ENCODE results near the gene COMMD2. TPM values are rescaled to one million over a fixed set of nuclear protein-coding genes. Genes with fewer than 3 reads are reported as not detected.

COMMD2 gene
- total RNA-seq, 3 donors from 2014 or later, result 41.3 to 44.5 (median 44.1) TPM

GRCh38 chr3:149772861-149773260 is 20.6 kb upstream of the COMMD2 start:
- no peaks in the 10 kb centered on the region for H3K4me1 Mint-ChIP-seq (ENCODE audit: low read depth)
- DNase-seq, result no peak
- H3K36me3 Mint-ChIP-seq (ENCODE audit: insufficient read depth), result no peaks in the 10 kb centered on the region
- H3K4me3 Mint-ChIP-seq, result no peak overlapping the region
- no peak for ATAC-seq
- H3K9me3 Mint-ChIP-seq, result no peaks in the 10 kb centered on the region
- H3K27me3 Mint-ChIP-seq (ENCODE audit: low read depth), result peaks cover 10% of the 10 kb centered on the region

GRCh38 chr3:149771652-149772271 is 19.5 kb upstream of the COMMD2 start:
- Mint-ChIP-seq H3K4me1 (ENCODE audit: low read depth) (no peaks in the 10 kb centered on the region), H3K27me3 (ENCODE audit: low read depth) (peaks cover 8% of the 10 kb centered on the region), H3K9me3 (no peaks in the 10 kb centered on the region), H3K36me3 (ENCODE audit: insufficient read depth) (no peaks in the 10 kb centered on the region), H3K4me3 (no peak overlapping the region)
- ATAC-seq (no peak), DNase-seq (peak; percentile 20)

- H3K27me3 Mint-ChIP-seq (ENCODE audit: low read depth), result peaks cover 13% of the 10 kb centered on the region
- DNase-seq (no peak), ATAC-seq (no peak)
- no peaks in the 10 kb centered on the region for H3K36me3 Mint-ChIP-seq (ENCODE audit: insufficient read depth)
- H3K9me3 Mint-ChIP-seq, result no peaks in the 10 kb centered on the region
- no peak overlapping the region for H3K4me3 Mint-ChIP-seq
- H3K4me1 Mint-ChIP-seq (ENCODE audit: low read depth), result no peaks in the 10 kb centered on the region
These were observed 18.0 kb upstream of the COMMD2 start for GRCh38 chr3:149770246-149770645.

GRCh38 chr3:149768704-149769103 is 16.4 kb upstream of the COMMD2 start:
- Mint-ChIP-seq H3K27me3 (ENCODE audit: low read depth) (peaks cover 21% of the 10 kb centered on the region), H3K4me1 (ENCODE audit: low read depth) (no peaks in the 10 kb centered on the region), H3K36me3 (ENCODE audit: insufficient read depth) (no peaks in the 10 kb centered on the region), H3K4me3 (no peak overlapping the region), H3K9me3 (no peaks in the 10 kb centered on the region)
- no peak for DNase-seq
- ATAC-seq, result no peak

- Mint-ChIP-seq H3K36me3 (ENCODE audit: insufficient read depth) (no peaks in the 10 kb centered on the region), H3K4me1 (ENCODE audit: low read depth) (no peaks in the 10 kb centered on the region), H3K4me3 (no peak overlapping the region), H3K27me3 (ENCODE audit: low read depth) (peaks cover 21% of the 10 kb centered on the region), H3K9me3 (no peaks in the 10 kb centered on the region)
- ATAC-seq (no peak), DNase-seq (no peak)
These were observed 15.4 kb upstream of the COMMD2 start for GRCh38 chr3:149767720-149768119.

DNA sequence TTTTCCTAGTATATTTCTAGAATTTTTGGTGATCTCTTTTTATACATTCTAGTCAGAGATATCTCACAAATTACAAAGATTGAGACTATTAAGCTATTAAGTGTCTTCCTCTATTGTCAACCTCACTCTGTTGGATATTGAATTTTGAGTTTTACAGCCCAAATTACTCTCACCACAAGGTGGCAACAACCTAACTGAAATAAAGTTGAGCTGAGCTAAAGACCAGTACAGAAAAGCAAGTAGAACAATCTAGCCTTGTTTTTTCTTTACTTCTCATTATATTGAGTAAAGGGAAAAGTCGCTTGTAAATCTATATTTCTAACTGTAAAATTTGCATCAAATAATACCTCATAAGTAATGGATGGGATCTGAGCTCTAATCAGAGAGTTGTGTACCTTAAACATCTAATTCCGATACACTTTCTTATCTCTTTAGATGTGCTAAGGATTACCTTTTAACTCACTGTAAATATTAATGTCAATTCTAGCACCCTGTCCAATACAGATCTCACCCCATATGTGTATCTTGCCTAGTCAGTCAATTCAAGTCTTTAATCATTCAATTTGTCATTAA is 13.6 kb upstream of the COMMD2 start:
- Mint-ChIP-seq H3K9me3 (no peaks in the 10 kb centered on the region), H3K36me3 (ENCODE audit: insufficient read depth) (no peaks in the 10 kb centered on the region), H3K4me1 (ENCODE audit: low read depth) (no peaks in the 10 kb centered on the region), H3K4me3 (no peak overlapping the region), H3K27me3 (ENCODE audit: low read depth) (peaks cover 19% of the 10 kb centered on the region)
- no peak for ATAC-seq
- no peak for DNase-seq

DNA sequence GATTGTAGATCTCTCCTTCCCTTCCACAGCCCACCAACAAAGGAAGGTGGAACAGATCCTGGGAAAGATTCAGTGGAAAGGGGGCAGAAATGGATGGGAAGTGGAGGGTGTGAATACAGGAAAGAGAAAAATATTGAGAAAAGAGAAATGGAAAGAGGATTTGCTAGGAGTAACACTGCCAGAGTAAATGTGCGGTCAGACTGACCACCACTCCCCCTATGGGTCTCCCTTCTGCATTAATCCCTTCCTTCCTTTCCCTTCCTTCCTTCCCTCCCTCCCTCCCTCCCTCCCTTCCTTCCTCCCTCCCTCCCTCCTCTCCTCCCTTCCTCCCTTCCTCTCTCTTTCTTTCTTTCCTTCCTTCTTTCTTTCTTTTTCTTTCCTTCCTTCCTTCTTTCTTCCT is 12.0 kb upstream of the COMMD2 start:
- ATAC-seq (no peak), DNase-seq (no peak)
- Mint-ChIP-seq H3K4me3 (no peak overlapping the region), H3K36me3 (ENCODE audit: insufficient read depth) (no peaks in the 10 kb centered on the region), H3K9me3 (no peaks in the 10 kb centered on the region), H3K4me1 (ENCODE audit: low read depth) (no peaks in the 10 kb centered on the region), H3K27me3 (ENCODE audit: low read depth) (peaks cover 24% of the 10 kb centered on the region)

- ATAC-seq (no peak), DNase-seq (no peak)
- Mint-ChIP-seq H3K9me3 (no peaks in the 10 kb centered on the region), H3K4me1 (ENCODE audit: low read depth) (no peaks in the 10 kb centered on the region), H3K36me3 (ENCODE audit: insufficient read depth) (no peaks in the 10 kb centered on the region), H3K27me3 (ENCODE audit: low read depth) (peaks cover 29% of the 10 kb centered on the region), H3K4me3 (no peak overlapping the region)
These were observed 11.4 kb upstream of the COMMD2 start for GRCh38 chr3:149763565-149764195.

GRCh38 chr3:149753717-149754116 is 1.4 kb upstream of the COMMD2 start:
- Mint-ChIP-seq H3K9me3 (no peaks in the 10 kb centered on the region), H3K27me3 (ENCODE audit: low read depth) (peaks cover 3% of the 10 kb centered on the region), H3K4me3 (peak overlapping the region; percentile 95), H3K4me1 (ENCODE audit: low read depth) (peaks cover 28% of the 10 kb centered on the region), H3K36me3 (ENCODE audit: insufficient read depth) (peaks cover 9% of the 10 kb centered on the region)
- ATAC-seq (no peak), DNase-seq (no peak)

- peak overlapping the region; percentile 95 for H3K4me3 Mint-ChIP-seq
- no peaks in the 10 kb centered on the region for H3K9me3 Mint-ChIP-seq
- peaks cover 19% of the 10 kb centered on the region for H3K36me3 Mint-ChIP-seq (ENCODE audit: insufficient read depth)
- peaks cover 3% of the 10 kb centered on the region for H3K27me3 Mint-ChIP-seq (ENCODE audit: low read depth)
- peak in 1 of 2 donors; percentile 8 for ATAC-seq
- DNase-seq, result no peak
- H3K4me1 Mint-ChIP-seq (ENCODE audit: low read depth), result peaks cover 28% of the 10 kb centered on the region
These were observed 473 bp upstream of the COMMD2 start for GRCh38 chr3:149752788-149753136.

DNA sequence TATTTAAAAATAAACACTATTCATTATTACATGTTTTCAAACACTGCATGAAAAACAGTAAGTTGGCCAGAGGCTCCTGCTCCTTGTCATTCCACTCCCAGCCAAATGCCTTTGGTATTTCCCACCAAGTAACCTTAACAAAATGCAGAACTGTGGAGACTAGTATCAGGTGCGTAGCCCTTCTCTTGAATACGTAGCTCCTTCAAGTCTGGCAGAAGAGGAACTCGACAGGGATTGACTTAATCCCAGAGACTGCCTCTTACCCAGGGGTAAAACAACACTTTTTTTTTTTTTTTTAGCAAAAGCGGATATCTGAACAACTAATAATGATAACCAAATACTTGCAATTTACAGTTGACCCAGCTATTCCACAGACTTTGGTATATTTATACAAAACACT is 738 bp downstream of the COMMD2 start:
- no peaks in the 10 kb centered on the region for H3K27me3 Mint-ChIP-seq (ENCODE audit: low read depth)

GRCh38 chr3:149744606-149745005 is 7.7 kb downstream of the COMMD2 start:
- peaks cover 48% of the 10 kb centered on the region for H3K36me3 Mint-ChIP-seq (ENCODE audit: insufficient read depth)

More for the DNA sequence above, 738 bp downstream of the COMMD2 start:
- Mint-ChIP-seq H3K36me3 (ENCODE audit: insufficient read depth) (peaks cover 26% of the 10 kb centered on the region), H3K9me3 (no peaks in the 10 kb centered on the region), H3K4me3 (peak overlapping the region; percentile 95), H3K4me1 (ENCODE audit: low read depth) (peaks cover 28% of the 10 kb centered on the region)
- ATAC-seq, result no peak
- no peak for DNase-seq

GRCh38 chr3:149744151-149744550 is 8.1 kb downstream of the COMMD2 start:
- no peaks in the 10 kb centered on the region for H3K9me3 Mint-ChIP-seq
- ATAC-seq (no peak), DNase-seq (no peak)
- peaks cover 11% of the 10 kb centered on the region for H3K4me1 Mint-ChIP-seq (ENCODE audit: low read depth)
- peaks cover 46% of the 10 kb centered on the region for H3K36me3 Mint-ChIP-seq (ENCODE audit: insufficient read depth)
- no peaks in the 10 kb centered on the region for H3K27me3 Mint-ChIP-seq (ENCODE audit: low read depth)
- no peak overlapping the region for H3K4me3 Mint-ChIP-seq

More at GRCh38 chr3:149744606-149745005, 7.7 kb downstream of the COMMD2 start:
- DNase-seq (no peak), ATAC-seq (no peak)
- Mint-ChIP-seq H3K4me3 (no peak overlapping the region), H3K27me3 (ENCODE audit: low read depth) (no peaks in the 10 kb centered on the region), H3K9me3 (no peaks in the 10 kb centered on the region), H3K4me1 (ENCODE audit: low read depth) (peaks cover 11% of the 10 kb centered on the region)

- no peak overlapping the region for H3K4me3 Mint-ChIP-seq
- H3K36me3 Mint-ChIP-seq (ENCODE audit: insufficient read depth), result peaks cover 19% of the 10 kb centered on the region
- H3K4me1 Mint-ChIP-seq (ENCODE audit: low read depth), result no peaks in the 10 kb centered on the region
- ATAC-seq (no peak), DNase-seq (no peak)
- H3K27me3 Mint-ChIP-seq (ENCODE audit: low read depth), result no peaks in the 10 kb centered on the region
- no peaks in the 10 kb centered on the region for H3K9me3 Mint-ChIP-seq
These were observed 12.9 kb downstream of the COMMD2 start for GRCh38 chr3:149739396-149739795.

GRCh38 chr3:149738876-149739275 is 13.4 kb downstream of the COMMD2 start:
- Mint-ChIP-seq H3K9me3 (no peaks in the 10 kb centered on the region), H3K4me1 (ENCODE audit: low read depth) (no peaks in the 10 kb centered on the region), H3K27me3 (ENCODE audit: low read depth) (no peaks in the 10 kb centered on the region), H3K36me3 (ENCODE audit: insufficient read depth) (peaks cover 17% of the 10 kb centered on the region), H3K4me3 (no peak overlapping the region)
- no peak for ATAC-seq
- DNase-seq, result no peak

Data from activated T-cell treated with anti-CD3 and anti-CD28 coated beads, Interleukin-2, amount 50 U/mL, for 4 hours (primary cell).